Measurements from ENCODE around the gene CCIN. TPM values are rescaled to one million over a fixed set of nuclear protein-coding genes. Genes with fewer than 3 reads are reported as not detected.
"Not testable (repeated sequence)": the region's sequence is repeated elsewhere in the genome, so short reads cannot be mapped to it uniquely, and the experiment has no call there.

The CCIN gene
- polyA plus RNA-seq, 6 donors from 2014 or later, result 0.17 TPM; not detected in 5

DNA sequence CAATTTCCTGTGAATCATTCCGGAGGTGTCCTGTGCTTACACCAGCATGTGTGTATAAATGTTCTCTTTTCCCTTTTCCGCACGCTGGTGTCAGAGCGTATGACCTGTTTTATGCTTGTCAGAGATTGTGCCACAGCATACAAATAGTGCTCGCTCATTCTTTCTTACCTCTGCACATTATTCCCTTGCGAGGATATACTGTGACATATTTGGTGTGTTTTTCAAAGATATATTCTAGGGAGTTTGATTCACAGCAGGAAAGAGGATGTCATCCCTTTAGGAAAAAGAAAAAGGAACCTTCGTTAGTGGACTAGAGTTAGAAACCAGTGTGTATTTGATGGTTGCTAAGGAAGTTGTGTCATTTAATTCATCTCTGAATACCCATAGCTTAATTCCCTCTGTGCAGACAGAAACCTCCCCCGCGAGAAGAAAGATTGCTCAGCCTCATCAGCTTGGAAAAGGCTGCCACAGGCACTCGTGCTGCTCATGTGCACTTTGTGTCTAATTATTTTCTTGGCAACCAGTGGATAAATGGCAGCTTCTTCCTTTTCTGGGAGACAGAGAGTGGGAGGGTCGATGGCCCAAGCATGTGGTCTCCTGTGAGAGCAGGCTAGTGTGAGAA, 14.7 kb upstream of the CCIN start:
- peak; percentile 23 to 32 for ATAC-seq (ENCODE audit: low read depth in 2 of 2)

GRCh38 chr9:36156116-36156515, 13.1 kb upstream of the CCIN start:
- Mint-ChIP-seq H3K27me3 (no peaks in the 10 kb centered on the region), H3K36me3 (peaks cover 0 to 23% of the 10 kb centered on the region in 2 donors), H3K27ac (peak overlapping the region in 1 of 6 donors; percentile 43), H3K4me3 (no peak overlapping the region), H3K4me1 (peaks cover 30 to 38% (median 33%) of the 10 kb centered on the region in 3 donors), H3K9me3 (peaks cover 0 to 4% (median 0%) of the 10 kb centered on the region in 7 donors)
- DNase-seq (no peak), ATAC-seq (ENCODE audit: low read depth in 2 of 2) (no peak)

More for the DNA sequence above, 14.7 kb upstream of the CCIN start:
- H3K27me3 Mint-ChIP-seq, result no peaks in the 10 kb centered on the region
- H3K9me3 Mint-ChIP-seq, result peaks cover 0 to 4% (median 0%) of the 10 kb centered on the region in 7 donors
- peak; percentile 54 for DNase-seq
- H3K4me1 Mint-ChIP-seq, result peaks cover 38 to 54% (median 46%) of the 10 kb centered on the region in 3 donors
- peaks cover 0 to 16% of the 10 kb centered on the region in 2 donors for H3K36me3 Mint-ChIP-seq
- H3K27ac Mint-ChIP-seq, result peak overlapping the region; percentile 88 to 98 (median 95)
- H3K4me3 Mint-ChIP-seq, result peak overlapping the region in 7 of 8 donors; percentile 28 to 78 (median 49)

GRCh38 chr9:36158122-36158521, 11.1 kb upstream of the CCIN start:
- H3K4me1 Mint-ChIP-seq, result peaks cover 18 to 19% (median 18%) of the 10 kb centered on the region in 3 donors
- no peaks in the 10 kb centered on the region for H3K27me3 Mint-ChIP-seq
- peaks cover 0 to 4% (median 0%) of the 10 kb centered on the region in 7 donors for H3K9me3 Mint-ChIP-seq
- no peak overlapping the region for H3K27ac Mint-ChIP-seq
- peaks cover 0 to 23% of the 10 kb centered on the region in 2 donors for H3K36me3 Mint-ChIP-seq
- ATAC-seq (ENCODE audit: low read depth in 2 of 2) (no peak), DNase-seq (no peak)
- H3K4me3 Mint-ChIP-seq, result no peak overlapping the region

DNA sequence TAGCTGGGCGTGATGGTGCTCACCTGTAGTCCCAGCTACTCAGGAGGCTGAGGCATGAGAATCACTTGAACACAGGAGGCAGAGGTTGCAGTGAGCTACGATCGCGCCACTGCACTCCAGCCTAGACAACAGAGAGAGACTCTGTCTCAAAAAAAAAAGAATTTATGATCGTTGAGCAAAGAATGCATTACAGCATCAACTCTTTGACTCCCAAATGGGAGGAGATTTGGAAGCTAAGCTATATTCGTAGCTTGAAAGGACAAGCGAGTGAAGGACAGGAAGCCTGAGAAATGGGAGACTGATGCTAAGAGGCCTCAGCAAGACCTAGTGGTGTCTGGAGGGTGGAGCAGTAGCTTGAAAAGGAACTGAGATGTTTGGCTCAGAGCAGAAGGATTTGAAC, 10.3 kb upstream of the CCIN start:
- Mint-ChIP-seq H3K36me3 (peaks cover 0 to 23% of the 10 kb centered on the region in 2 donors), H3K27me3 (no peaks in the 10 kb centered on the region), H3K4me1 (peaks cover 10 to 13% (median 12%) of the 10 kb centered on the region in 3 donors), H3K4me3 (no peak overlapping the region), H3K9me3 (peaks cover 0 to 4% (median 0%) of the 10 kb centered on the region in 7 donors), H3K27ac (no peak overlapping the region)
- ATAC-seq (ENCODE audit: low read depth in 2 of 2) (no peak), DNase-seq (no peak)

- not testable (repeated sequence) for H3K9me3 Mint-ChIP-seq; H3K27me3 Mint-ChIP-seq; ATAC-seq (ENCODE audit: low read depth in 2 of 2); DNase-seq; H3K4me3 Mint-ChIP-seq; H3K27ac Mint-ChIP-seq; H3K4me1 Mint-ChIP-seq
- peaks cover 0 to 23% of the 10 kb centered on the region in 2 donors for H3K36me3 Mint-ChIP-seq
Observed at GRCh38 chr9:36159509-36159908, 9.7 kb upstream of the CCIN start.

GRCh38 chr9:36160126-36160525, 9.1 kb upstream of the CCIN start:
- not testable (repeated sequence) for DNase-seq; H3K4me1 Mint-ChIP-seq; H3K4me3 Mint-ChIP-seq; H3K27me3 Mint-ChIP-seq; ATAC-seq (ENCODE audit: low read depth in 2 of 2); H3K9me3 Mint-ChIP-seq
- H3K27ac Mint-ChIP-seq, result peak overlapping the region in 3 of 6 donors; percentile 26 to 88 (median 82)
- H3K36me3 Mint-ChIP-seq, result peaks cover 0 to 23% of the 10 kb centered on the region in 2 donors

GRCh38 chr9:36161187-36161586, 8.0 kb upstream of the CCIN start:
- Mint-ChIP-seq H3K4me1 (peaks cover 0 to 4% (median 3%) of the 10 kb centered on the region in 3 donors), H3K27me3 (no peaks in the 10 kb centered on the region), H3K9me3 (peaks cover 0 to 4% (median 0%) of the 10 kb centered on the region in 7 donors), H3K36me3 (peaks cover 0 to 23% of the 10 kb centered on the region in 2 donors), H3K4me3 (no peak overlapping the region), H3K27ac (peak overlapping the region in 2 of 6 donors; percentile 57 to 75)
- DNase-seq, result no peak
- ATAC-seq (ENCODE audit: low read depth in 2 of 2), result no peak

GRCh38 chr9:36162211-36162738, 6.9 kb upstream of the CCIN start:
- Mint-ChIP-seq H3K27ac (peak overlapping the region in 1 of 6 donors; percentile 40), H3K27me3 (no peaks in the 10 kb centered on the region), H3K4me1 (peaks cover 0 to 9% (median 7%) of the 10 kb centered on the region in 3 donors), H3K9me3 (no peaks in the 10 kb centered on the region), H3K36me3 (peaks cover 0 to 23% of the 10 kb centered on the region in 2 donors), H3K4me3 (no peak overlapping the region)
- ATAC-seq (ENCODE audit: low read depth in 2 of 2), result no peak
- no peak for DNase-seq

DNA sequence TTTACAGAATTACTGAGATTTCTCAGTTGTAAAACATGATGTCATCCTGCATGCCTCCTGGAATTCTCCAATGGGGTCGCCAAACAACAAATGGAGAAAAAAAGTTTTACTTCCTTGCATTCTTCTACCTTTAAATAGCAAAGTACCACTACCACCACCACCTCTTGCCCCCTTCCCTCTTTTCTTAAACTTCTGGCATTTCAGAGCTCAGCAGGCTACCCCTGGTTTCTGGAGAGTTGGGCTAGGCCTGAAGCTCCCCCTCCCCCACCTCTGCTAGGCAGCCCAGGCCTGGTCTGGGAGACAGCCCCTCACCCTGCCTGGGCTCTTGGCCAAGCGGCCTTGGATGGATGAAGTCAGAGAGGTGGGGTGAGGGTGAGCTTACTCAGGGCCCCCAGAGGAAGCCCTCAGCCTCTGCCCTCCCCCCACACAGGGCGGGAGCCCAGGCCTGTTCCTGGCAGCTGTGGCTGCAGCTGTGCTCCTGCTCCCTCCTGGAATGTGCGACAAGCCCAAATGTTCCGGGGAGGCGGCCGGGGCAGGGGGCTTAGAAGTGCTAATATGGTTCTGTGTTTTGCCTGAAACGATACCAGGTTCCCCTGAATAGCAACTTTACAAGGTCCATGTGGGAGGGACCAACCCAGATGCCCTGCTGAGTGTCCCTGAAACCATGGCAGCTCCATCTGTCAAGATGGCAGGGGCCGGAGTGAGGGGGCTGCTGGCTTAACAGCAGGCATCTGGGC, 6.0 kb upstream of the CCIN start:
- peaks cover 0 to 9% (median 7%) of the 10 kb centered on the region in 3 donors for H3K4me1 Mint-ChIP-seq
- no peak overlapping the region for H3K4me3 Mint-ChIP-seq
- no peak for ATAC-seq (ENCODE audit: low read depth in 2 of 2)
- H3K27ac Mint-ChIP-seq, result peak overlapping the region in 1 of 6 donors; percentile 53
- H3K9me3 Mint-ChIP-seq, result no peaks in the 10 kb centered on the region
- DNase-seq, result no peak
- H3K36me3 Mint-ChIP-seq, result peaks cover 0 to 20% of the 10 kb centered on the region in 2 donors
- no peaks in the 10 kb centered on the region for H3K27me3 Mint-ChIP-seq

DNA sequence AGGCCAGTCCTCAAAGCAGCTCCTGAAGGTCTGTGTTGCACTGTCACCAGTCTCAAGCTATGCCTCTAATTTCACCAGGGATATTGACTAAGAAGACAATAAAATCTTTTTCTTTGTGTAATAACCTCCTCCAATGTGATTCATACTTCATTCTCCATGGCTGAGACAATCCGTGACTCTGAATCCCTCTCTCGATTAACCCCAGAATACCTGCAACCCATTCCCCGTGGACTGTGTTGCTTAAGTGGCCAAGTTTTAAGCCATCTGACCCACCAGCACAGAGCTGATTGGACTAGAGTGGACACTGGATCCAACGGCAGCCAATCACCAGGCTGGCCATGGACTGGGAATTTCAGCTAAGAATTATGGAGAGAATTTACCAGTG, 5.4 kb upstream of the CCIN start:
- ATAC-seq (ENCODE audit: low read depth in 2 of 2), result no peak
- Mint-ChIP-seq H3K9me3 (no peaks in the 10 kb centered on the region), H3K4me1 (peaks cover 0 to 9% (median 7%) of the 10 kb centered on the region in 3 donors), H3K4me3 (peak overlapping the region in 1 of 8 donors; percentile 12), H3K36me3 (peaks cover 0 to 14% of the 10 kb centered on the region in 2 donors), H3K27ac (peak overlapping the region in 2 of 6 donors; percentile 37 to 82), H3K27me3 (no peaks in the 10 kb centered on the region)
- DNase-seq, result no peak

DNA sequence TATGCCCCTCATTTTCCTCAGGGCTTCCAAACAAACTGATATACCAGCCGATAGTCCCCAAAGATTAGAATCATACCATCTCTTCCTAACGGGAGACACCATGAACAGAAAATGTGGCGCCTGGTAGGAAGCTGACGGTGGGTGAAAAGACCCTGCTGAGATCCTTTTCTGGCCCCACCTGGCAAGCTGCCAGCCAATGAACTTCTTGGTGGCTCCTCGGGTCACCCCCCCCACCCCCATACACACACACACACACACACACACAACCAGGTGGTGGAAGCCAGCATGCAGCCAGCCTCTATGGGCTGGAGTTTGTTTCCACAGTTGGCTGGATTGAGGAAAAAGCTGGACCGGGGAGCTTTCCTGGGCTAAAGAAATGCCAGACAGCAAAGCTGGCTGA, 4.8 kb upstream of the CCIN start:
- Mint-ChIP-seq H3K27me3 (peaks cover 0 to 5% (median 3%) of the 10 kb centered on the region in 3 donors), H3K9me3 (no peaks in the 10 kb centered on the region), H3K4me1 (peaks cover 0 to 9% (median 7%) of the 10 kb centered on the region in 3 donors), H3K27ac (peak overlapping the region in 1 of 6 donors; percentile 21), H3K36me3 (peaks cover 0 to 8% of the 10 kb centered on the region in 2 donors), H3K4me3 (peak overlapping the region in 1 of 8 donors; percentile 17)
- DNase-seq, result no peak
- ATAC-seq (ENCODE audit: low read depth in 2 of 2), result no peak

DNA sequence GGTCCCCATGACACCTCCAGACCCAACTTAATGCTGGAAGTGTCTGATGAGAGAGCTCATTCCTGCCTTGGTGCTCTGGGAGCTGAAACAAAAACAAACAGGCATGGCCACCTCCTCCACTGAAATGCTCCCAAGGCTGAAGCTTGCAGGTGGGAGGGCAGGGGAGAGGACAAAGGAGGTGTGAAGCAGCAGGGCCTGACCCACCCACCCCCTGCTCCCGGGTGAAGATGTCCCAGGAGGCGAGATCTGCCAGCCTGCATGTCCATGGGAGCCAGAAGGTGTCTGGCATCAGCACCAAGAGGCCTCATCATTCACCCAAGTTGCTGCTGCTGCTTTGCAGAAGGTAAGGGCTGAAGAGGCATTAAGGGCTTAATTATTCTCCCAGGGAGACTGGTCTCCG, 4.2 kb upstream of the CCIN start:
- Mint-ChIP-seq H3K27me3 (peaks cover 3 to 10% (median 4%) of the 10 kb centered on the region in 3 donors), H3K4me3 (peak overlapping the region in 4 of 8 donors; percentile 21 to 73 (median 67)), H3K36me3 (peaks cover 0 to 7% of the 10 kb centered on the region in 2 donors), H3K27ac (peak overlapping the region in 2 of 6 donors; percentile 15 to 21), H3K4me1 (peaks cover 0 to 9% (median 7%) of the 10 kb centered on the region in 3 donors), H3K9me3 (no peaks in the 10 kb centered on the region)
- no peak for DNase-seq
- no peak for ATAC-seq (ENCODE audit: low read depth in 2 of 2)

GRCh38 chr9:36165826-36166167, 3.4 kb upstream of the CCIN start:
- Mint-ChIP-seq H3K4me1 (peaks cover 0 to 9% (median 7%) of the 10 kb centered on the region in 3 donors), H3K27me3 (peaks cover 4 to 11% (median 10%) of the 10 kb centered on the region in 3 donors), H3K9me3 (no peaks in the 10 kb centered on the region), H3K36me3 (no peaks in the 10 kb centered on the region), H3K4me3 (peak overlapping the region in 7 of 8 donors; percentile 24 to 70 (median 69)), H3K27ac (no peak overlapping the region)
- DNase-seq, result no peak
- no peak for ATAC-seq (ENCODE audit: low read depth in 2 of 2)

Measured in naive B cell (primary cell).